T-helper 2 cell treated with Interferon-gamma antibody and Interleukin-4, amounts not matched to agents 100 ng/mL and 5 ng/mL, for 36 hours (primary cell): ENCODE results near the gene ACTR3C. TPM values are rescaled to one million over a fixed set of nuclear protein-coding genes. Genes with fewer than 3 reads are reported as not detected.

Source experiments
- intact Hi-C: fragments of 100-400 bp; cut with micrococcal nuclease; formaldehyde crosslinking; loops from one replicate; pipeline ENCODE4 v1.15.1; 2023
- total RNA-seq: library from RNA; stranded (reverse); gene quantifications from 2 replicates; pipeline ENCODE4 v1.2.3, GENCODE V29; 2022

The ACTR3C gene
- total RNA-seq, result 11.0 and 11.7 TPM in 2 replicates

DNA sequence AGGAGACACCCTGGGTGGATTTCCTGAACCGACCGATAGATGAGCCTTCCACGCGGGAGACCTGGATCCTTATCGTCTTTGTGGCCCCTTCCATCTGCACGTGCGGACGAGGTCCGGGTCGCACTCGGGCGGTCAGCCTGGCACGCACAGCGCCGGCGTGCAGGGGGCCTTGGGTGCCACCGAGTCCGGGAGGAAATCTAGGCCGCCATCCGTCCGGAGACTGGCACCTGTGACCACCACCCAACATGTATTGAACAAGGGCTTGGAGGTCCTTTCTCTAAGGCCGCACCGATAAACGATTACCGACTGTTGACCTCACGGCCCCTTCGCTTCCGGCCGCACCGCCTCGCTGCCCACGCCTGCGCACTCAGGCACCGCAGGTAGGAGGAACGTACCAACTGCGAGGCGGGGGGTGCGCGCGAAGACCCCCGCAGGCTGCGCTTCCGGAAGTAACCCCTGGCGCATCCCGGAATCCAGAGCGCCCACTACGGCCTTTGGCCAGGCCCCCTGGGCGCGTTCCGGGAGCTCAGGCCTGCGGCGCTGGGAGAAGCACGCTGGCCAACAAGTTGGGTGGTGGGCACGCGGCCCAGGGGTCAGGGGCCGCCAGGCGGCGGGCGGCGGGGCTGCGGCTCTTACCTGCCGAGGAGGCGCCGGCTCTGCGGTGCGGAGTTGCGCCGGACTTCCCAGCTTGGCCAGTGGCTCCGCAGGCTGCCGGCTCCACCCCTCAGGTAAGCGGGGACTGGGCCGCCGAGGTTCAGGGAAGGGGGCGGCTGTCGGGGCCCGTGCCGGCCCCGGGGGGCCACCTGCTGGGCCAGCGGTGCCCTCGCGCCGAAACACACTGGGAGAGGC, at the start of gene ACTR3C, which contains the start of gene LRRC61:
Gene ACTR3C, minus strand, starts transcription at position 713 of the 849 bp plus-strand sequence. CDS start 28,249 bp downstream, outside the sequence.
Gene LRRC61, plus strand, starts transcription at position 523 of the 849 bp plus-strand sequence. CDS start 13,507 bp downstream, outside the sequence.
- intact Hi-C loops, result loop anchor here (1.0 to 5.0 kb wide), 4 partner anchors 46 to 451 kb away; partner anchors contain the start of genes ATP6V0E2, REPIN1 and ZNF775

- intact Hi-C loops, result no loop called here
Observed at GRCh38 chr7:150372271-150373048, 49.1 kb upstream of the ACTR3C start.

- intact Hi-C loops, result no loop called here
Observed at GRCh38 chr7:150371996-150372270, 48.6 kb upstream of the ACTR3C start.

DNA sequence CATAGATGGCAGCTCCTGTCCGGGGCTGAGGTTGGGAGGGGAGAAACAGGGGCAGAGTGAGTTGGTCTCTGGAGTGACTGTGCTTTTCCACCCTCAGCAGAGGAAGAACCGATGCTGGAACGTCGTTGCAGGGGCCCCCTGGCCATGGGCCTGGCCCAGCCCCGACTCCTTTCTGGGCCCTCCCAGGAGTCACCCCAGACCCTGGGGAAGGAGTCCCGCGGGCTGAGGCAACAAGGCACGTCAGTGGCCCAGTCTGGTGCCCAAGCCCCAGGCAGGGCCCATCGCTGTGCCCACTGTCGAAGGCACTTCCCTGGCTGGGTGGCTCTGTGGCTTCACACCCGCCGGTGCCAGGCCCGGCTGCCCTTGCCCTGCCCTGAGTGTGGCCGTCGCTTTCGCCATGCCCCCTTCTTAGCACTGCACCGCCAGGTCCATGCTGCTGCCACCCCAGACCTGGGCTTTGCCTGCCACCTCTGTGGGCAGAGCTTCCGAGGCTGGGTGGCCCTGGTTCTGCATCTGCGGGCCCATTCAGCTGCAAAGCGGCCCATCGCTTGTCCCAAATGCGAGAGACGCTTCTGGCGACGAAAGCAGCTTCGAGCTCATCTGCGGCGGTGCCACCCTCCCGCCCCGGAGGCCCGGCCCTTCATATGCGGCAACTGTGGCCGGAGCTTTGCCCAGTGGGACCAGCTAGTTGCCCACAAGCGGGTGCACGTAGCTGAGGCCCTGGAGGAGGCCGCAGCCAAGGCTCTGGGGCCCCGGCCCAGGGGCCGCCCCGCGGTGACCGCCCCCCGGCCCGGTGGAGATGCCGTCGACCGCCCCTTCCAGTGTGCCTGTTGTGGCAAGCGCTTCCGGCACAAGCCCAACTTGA, 48.0 kb upstream of the ACTR3C start:
- intact Hi-C loops, result no loop called here

DNA sequence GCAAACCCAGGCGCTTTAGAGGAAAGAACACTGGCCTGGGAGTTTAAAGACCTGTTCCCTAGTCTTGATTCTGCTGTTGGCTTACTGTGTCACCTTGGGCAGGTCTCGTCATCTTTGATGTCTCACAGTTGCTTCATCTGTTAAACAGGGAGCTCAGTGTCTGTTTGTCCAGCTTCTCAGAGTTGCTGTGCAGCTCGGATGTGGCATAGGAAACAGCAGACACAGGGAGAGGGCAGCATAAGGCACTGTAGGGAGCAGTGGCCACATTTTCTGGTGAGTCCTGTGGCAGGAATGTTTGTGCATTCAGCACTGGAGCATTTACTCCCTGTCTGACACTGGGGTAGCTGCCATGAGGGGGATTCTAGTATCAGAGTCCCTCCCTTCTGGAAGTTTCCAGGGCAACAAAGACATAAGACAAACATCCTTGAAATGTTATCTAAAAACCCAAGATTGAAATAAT, 47.3 kb upstream of the ACTR3C start:
- intact Hi-C loops, result no loop called here

DNA sequence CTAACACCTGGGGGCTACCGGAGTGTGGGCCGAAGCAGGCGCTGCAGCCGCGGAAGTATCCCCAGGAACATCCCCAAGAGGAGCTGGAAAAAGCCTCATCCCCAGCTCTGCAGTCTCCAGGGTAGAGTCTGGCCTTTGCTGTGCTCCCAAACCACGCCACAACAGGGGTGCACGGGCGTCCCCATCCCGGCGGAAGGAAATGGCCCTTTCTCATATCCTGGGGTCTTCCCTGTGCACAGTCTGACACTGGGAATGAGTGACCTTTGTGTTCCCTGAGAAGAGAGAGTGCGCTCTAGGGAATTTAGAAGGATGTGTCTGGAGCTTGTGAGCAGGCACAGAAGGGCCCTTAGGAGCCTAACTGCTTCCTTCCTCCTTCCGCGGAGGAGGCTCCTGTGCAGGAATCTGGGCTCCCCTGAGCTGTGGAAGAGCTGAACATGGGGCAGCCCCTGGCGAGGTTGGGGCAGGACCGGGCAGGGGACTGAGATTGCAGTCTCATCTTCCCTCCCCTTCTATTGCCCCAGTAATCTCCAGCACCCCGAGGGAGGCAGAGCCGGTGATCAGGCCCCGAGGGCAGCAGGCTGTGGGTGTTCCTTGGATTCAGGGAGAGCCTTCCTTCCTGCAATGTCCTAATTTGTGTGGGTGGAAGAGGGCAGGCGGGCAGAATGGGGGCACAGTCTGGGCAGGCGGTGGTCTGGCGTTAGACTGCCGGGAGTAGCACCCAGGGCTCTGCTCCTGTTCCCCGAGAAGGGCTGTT, 46.6 kb upstream of the ACTR3C start:
- intact Hi-C loops, result loop anchor here (1.0 to 2.0 kb wide), 3 partner anchors 8 to 47 kb away; partner anchors contain the start of genes ACTR3C and LRRC61

- intact Hi-C loops, result loop anchor here (1.0 to 2.0 kb wide), 4 partner anchors 9 to 46 kb away; partner anchors contain the start of genes ACTR3C and LRRC61
Observed at GRCh38 chr7:150368884-150369747, 45.8 kb upstream of the ACTR3C start.

- intact Hi-C loops, result loop anchor here (1.0 to 2.0 kb wide), 3 partner anchors 11 to 45 kb away; partner anchors contain the start of genes ACTR3C and LRRC61
Observed at GRCh38 chr7:150368096-150368883, 44.9 kb upstream of the ACTR3C start, which contains the start of gene REPIN1. TSS of gene REPIN1 (plus strand) at chr7:150368822. CDS start at chr7:150369712, 890 bp downstream.

DNA sequence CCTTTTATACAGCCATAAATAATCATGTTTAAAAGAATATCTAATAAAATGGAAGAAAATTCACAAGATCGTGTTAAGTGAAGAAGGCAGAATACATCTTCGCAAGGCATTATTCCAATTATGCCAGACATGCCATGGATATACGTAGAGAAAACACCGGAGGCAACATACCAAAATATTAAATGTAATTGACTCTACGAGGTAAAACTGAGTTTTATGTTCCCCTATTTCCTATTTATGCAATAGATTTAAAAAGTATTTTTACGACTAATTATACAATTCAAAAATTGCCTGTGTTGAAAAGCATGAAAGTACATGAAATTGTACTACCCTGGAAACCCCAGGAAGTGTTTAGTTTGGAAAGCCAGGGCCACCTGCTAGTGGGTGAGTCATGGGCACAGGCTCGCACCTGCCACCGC, 44.3 kb upstream of the ACTR3C start:
- intact Hi-C loops, result loop anchor here (1.0 to 2.0 kb wide), 3 partner anchors 10 to 45 kb away; partner anchors contain the start of genes ACTR3C and LRRC61

GRCh38 chr7:150365673-150366398, 42.5 kb upstream of the ACTR3C start:
- intact Hi-C loops, result no loop called here

- intact Hi-C loops, result no loop called here
Observed at GRCh38 chr7:150365194-150365593, 41.8 kb upstream of the ACTR3C start.

DNA sequence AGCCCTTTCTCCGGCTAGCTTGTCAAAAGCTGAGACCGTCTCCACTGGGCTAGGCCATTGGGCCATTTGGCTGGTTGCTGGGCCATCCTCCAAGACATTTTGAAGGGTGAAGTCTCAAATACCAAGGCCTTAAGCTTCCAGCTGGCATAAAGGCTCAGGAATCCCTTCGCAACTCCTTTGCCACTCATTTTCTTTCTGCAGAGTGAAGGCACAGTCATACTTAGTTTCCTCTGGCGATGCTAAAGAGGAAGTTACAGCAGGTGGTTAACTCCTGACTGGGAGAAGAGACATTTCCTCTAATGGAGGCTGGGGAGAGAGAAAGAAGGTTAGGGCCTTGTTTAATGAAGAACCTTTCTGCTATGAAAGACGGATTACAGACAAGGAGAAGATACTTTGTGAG, 40.5 kb upstream of the ACTR3C start:
- intact Hi-C loops, result no loop called here

DNA sequence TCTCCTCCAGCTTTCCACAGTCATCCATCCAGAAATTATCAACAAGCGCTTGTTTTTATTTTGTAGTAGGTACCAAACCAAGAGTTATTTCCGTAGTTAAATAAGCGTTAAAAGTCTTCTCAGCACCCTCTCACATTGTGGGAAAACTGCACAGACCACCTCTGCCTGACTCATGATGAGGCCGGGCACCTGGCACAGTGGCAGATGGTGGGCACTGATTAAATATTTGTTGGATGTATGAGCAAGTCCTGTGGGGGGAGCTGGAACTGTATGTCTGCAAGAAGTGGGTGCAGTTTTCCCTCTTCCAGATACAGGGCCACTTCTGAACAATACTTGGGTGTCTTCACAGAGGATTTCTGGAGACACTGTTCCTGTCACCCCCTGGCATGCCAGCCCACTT, 40.0 kb upstream of the ACTR3C start:
- intact Hi-C loops, result no loop called here

DNA sequence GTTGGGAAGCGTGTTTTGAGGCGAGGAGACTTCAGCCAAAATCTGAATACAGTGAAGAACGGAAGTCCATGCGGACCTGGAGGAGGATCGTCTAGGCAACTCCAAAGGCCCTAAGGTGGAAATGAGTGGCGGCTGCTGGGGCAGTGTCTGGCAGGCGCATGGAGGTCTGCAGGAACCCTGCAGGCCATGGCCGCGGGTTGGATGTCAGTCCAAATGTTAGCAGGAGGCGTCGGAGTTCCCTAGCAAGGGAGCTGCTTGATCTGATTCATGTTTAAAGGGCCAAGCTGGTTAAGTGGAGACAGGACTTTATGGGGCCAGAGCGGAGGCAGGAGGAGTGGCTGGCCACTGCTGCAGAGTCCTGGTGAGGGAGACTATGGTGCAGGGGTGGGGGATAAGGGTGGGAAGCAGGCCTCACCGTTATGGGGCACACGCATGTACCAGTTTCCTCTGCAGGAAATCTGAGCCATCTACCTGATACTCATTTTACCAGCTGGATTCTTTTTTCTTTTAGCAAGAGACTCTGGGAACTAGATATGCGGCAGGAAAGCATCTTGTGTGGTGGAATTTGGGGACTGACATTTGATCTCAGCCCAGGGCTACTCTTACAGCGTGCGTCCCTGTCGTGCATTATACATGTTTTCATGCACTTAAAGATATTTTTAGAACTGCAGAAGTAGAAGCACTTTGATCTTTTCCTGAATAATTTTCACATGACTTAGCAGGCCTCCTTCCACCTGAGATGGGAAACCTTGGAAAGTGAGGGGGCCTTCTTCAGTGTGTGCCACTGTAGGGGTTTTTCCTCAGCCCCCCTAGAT, 38.7 kb upstream of the ACTR3C start:
- intact Hi-C loops, result no loop called here

DNA sequence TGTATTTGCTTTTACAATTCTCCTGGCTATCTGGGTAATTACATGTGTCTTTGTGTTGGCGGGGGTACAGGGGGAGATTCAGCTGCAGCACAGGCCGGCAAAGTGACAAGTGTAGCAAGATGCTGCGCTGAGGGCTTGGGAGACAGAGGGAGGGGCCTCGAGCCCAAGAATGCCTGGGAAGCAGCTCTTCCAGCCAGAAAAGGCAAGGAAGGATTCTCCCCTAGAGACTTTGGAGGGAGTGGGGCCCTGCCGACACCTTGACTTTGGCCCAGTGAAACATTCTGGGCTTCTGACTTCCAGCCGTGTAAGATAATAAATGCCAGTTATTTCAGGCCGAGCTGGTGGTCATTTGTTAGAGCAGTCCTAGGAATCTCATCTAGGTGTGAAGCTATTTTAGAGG, 38.1 kb upstream of the ACTR3C start:
- intact Hi-C loops, result no loop called here

DNA sequence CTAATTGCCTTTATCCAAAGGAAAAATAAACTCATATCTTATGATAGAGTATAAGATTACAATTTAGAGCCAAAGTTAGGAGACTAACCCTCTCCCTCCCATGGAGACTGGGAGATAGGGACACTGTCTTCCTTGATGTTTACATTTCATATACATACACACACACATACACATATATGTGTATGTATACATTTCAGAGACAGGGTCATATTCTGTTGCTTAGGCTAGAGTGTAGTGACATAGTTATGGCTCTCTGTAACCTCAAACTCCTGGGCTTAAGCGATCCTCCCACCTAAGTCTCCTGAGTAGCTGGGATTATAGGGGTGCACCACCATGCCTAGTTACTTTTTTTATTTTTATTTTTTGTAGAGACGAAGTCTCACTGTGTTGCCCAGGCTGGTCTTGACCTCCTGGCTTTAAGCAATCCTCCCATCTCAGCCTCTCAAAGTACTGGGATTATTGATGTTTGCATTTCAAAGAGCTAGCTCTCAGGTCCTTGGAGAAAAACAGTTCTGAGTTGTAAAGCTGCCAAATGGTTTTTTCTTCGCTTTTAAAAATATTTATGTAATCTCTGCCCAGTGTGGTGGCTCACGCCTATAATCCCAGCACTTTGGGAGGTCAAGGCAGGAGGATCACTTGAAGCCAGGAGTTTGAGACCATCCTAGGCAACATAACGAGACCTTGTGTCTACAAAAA, 37.2 kb upstream of the ACTR3C start:
- intact Hi-C loops, result no loop called here
